Mesothelial cell of epicardium (in vitro differentiated cells): Measurements from ENCODE around the gene ZNF474. TPM values are rescaled to one million over a fixed set of nuclear protein-coding genes. Genes with fewer than 3 reads are reported as not detected.
A peak's percentile ranks its signal among the peaks of the same experiment; 100 is the strongest.

Source experiments
- DNase-seq, 2 experiments: peaks; one replicate each; pipeline ENCODE4 v3.0.0; 2021; ENCODE audit warnings: low spot score in 2 of 2; ENCODE audit not compliant: unreplicated experiment in 2 of 2
- H3K27ac Mint-ChIP-seq: 2 replicates; pipeline ENCODE4 v1.8.0; 2021; ENCODE audit warnings: mixed read lengths
- H3K27me3 Mint-ChIP-seq: 2 replicates; pipeline ENCODE4 v1.8.0; 2021; ENCODE audit warnings: low read depth, mixed read lengths
- H3K36me3 Mint-ChIP-seq: 2 replicates; pipeline ENCODE4 v1.8.0; 2021; ENCODE audit warnings: mixed read lengths
- H3K4me1 Mint-ChIP-seq: 2 replicates; pipeline ENCODE4 v1.8.0; 2021; ENCODE audit warnings: mixed read lengths
- H3K4me3 Mint-ChIP-seq: 2 replicates; pipeline ENCODE4 v1.8.0; 2021; ENCODE audit warnings: mild to moderate bottlenecking, moderate library complexity, mixed read lengths
- H3K9me3 Mint-ChIP-seq: 2 replicates; pipeline ENCODE4 v1.8.0; 2021; ENCODE audit warnings: mixed read lengths
- total RNA-seq: library from RNA; stranded (reverse); gene quantifications from 3 replicates; pipeline ENCODE4 v1.2.1, GENCODE V29; 2021
- TF ChIP-seq, protein P1 (sequence below): fragments of 200-600 bp; sonication (generic); IDR thresholded peaks from one replicate; pipeline ENCODE4 v1.5.0; 2021; ENCODE audit warnings: antibody characterized with exemption; ENCODE audit not compliant: unreplicated experiment

ZNF474 gene
- total RNA-seq, 1 donor from 2014 or later = 0.98 TPM

DNA sequence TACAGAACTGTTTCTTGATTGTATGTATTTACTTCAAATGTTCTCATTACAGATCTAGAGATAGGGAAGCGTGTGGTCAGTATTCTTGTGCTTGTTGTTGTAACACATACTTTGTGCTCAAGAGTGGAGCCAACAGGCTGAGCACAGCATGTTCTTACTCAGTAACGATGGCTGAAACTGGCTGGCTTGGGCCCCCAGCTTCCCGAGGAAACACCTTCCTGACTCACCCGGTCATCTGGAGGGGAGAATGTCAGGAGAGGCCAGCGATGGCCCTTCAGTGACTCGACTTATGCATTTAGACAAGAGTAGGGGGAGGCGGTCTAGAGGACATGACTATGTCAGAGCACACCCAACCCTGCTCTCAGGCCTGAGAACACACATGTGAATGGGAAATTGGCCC is 25.6 kb downstream of the ZNF474 start:
- Mint-ChIP-seq H3K27ac (no peak overlapping the region), H3K36me3 (no peaks in the 10 kb centered on the region), H3K9me3 (peaks cover 1% of the 10 kb centered on the region), H3K4me3 (no peak overlapping the region), H3K27me3 (peaks cover 3% of the 10 kb centered on the region), H3K4me1 (peaks cover 10% of the 10 kb centered on the region)
- TF ChIP-seq, protein P1, sequence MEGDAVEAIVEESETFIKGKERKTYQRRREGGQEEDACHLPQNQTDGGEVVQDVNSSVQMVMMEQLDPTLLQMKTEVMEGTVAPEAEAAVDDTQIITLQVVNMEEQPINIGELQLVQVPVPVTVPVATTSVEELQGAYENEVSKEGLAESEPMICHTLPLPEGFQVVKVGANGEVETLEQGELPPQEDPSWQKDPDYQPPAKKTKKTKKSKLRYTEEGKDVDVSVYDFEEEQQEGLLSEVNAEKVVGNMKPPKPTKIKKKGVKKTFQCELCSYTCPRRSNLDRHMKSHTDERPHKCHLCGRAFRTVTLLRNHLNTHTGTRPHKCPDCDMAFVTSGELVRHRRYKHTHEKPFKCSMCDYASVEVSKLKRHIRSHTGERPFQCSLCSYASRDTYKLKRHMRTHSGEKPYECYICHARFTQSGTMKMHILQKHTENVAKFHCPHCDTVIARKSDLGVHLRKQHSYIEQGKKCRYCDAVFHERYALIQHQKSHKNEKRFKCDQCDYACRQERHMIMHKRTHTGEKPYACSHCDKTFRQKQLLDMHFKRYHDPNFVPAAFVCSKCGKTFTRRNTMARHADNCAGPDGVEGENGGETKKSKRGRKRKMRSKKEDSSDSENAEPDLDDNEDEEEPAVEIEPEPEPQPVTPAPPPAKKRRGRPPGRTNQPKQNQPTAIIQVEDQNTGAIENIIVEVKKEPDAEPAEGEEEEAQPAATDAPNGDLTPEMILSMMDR = no peak
- DNase-seq = no peak

DNA sequence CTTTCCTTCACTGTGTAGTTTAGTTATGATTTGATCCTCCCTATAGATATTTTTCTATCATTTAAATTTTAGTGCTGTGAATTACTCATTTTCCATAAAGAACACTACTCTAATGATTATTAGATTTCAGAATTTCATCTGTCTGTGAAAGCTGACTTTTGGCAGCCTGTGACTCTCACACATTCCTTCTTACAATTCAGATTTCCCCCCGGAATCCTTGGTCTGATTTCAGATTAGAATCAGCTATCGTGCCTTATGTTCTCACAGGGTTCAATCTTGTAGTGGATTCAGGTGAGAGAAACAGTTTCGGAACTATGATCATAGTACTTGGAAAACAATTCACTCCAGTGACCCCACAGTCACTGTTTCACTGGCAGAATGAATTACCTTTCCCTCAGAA is 26.2 kb downstream of the ZNF474 start:
- H3K4me1 Mint-ChIP-seq = peaks cover 4% of the 10 kb centered on the region
- peaks cover 3% of the 10 kb centered on the region for H3K27me3 Mint-ChIP-seq
- TF ChIP-seq, protein P1 = no peak
- no peak for DNase-seq
- peaks cover 3% of the 10 kb centered on the region for H3K9me3 Mint-ChIP-seq
- no peak overlapping the region for H3K4me3 Mint-ChIP-seq
- no peaks in the 10 kb centered on the region for H3K36me3 Mint-ChIP-seq
- H3K27ac Mint-ChIP-seq = no peak overlapping the region

DNA sequence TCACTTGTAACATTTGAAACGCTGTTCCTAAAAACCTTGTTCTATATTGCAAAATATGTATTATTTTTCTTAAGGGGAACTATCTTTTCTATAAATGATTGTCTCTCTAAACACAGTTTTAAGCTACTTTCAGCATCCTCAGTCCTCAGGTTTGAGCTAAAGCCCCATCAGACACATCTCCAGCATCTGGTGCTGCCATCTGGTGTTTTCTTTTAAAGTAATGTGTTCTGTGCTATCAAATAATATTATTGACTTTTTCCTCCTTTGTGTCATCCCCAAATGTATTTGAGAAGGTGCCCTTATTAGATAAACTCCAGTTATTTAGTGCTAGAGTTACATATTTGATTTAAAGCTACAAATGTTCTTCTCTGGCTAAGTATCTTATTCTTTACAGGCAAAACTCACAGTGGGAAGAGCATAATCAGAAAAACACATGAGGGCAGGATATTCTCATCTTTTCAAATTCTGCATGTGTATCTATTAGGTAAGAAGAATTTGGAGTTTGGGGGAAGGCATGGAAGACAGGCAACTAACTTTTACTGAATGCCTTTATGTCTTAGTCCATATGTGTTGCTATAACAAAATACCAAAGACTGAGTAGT is 27.5 kb downstream of the ZNF474 start:
- TF ChIP-seq, protein P1 = no peak
- no peak overlapping the region for H3K4me3 Mint-ChIP-seq
- H3K4me1 Mint-ChIP-seq = no peaks in the 10 kb centered on the region

DNA sequence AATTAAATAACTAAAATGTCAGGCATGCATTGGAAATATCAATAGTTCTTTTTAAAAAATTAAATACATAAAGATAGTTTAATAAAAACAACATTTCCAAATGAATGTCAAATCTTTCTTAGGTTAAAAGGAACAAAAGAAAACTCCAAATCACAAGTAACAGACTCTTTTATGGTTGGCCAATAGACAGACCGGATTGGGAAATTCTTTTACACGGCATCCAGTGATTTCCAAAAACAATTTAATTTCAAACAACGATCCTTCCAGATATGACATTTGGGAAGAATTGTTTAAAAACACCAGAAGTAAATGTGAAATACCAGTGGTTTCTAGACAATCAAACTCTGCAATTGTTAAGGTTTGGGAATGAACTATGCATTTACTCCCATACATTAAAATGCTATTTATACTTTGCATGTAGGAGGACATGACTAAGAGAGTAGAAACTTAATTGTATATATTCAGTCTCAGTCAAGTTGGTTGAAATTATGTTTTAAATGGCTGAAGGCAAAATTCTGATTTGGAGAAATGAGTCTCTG is 32.8 kb downstream of the ZNF474 start:
- Mint-ChIP-seq H3K27ac (no peak overlapping the region), H3K36me3 (no peaks in the 10 kb centered on the region), H3K4me1 (peaks cover 13% of the 10 kb centered on the region), H3K9me3 (peaks cover 3% of the 10 kb centered on the region), H3K4me3 (no peak overlapping the region), H3K27me3 (peaks cover 3% of the 10 kb centered on the region)
- TF ChIP-seq, protein P1 = no peak
- DNase-seq = no peak

More for the DNA sequence above, 27.5 kb downstream of the ZNF474 start:
- H3K9me3 Mint-ChIP-seq = peaks cover 3% of the 10 kb centered on the region
- DNase-seq = no peak
- no peak overlapping the region for H3K27ac Mint-ChIP-seq
- H3K27me3 Mint-ChIP-seq = peaks cover 3% of the 10 kb centered on the region
- H3K36me3 Mint-ChIP-seq = no peaks in the 10 kb centered on the region

DNA sequence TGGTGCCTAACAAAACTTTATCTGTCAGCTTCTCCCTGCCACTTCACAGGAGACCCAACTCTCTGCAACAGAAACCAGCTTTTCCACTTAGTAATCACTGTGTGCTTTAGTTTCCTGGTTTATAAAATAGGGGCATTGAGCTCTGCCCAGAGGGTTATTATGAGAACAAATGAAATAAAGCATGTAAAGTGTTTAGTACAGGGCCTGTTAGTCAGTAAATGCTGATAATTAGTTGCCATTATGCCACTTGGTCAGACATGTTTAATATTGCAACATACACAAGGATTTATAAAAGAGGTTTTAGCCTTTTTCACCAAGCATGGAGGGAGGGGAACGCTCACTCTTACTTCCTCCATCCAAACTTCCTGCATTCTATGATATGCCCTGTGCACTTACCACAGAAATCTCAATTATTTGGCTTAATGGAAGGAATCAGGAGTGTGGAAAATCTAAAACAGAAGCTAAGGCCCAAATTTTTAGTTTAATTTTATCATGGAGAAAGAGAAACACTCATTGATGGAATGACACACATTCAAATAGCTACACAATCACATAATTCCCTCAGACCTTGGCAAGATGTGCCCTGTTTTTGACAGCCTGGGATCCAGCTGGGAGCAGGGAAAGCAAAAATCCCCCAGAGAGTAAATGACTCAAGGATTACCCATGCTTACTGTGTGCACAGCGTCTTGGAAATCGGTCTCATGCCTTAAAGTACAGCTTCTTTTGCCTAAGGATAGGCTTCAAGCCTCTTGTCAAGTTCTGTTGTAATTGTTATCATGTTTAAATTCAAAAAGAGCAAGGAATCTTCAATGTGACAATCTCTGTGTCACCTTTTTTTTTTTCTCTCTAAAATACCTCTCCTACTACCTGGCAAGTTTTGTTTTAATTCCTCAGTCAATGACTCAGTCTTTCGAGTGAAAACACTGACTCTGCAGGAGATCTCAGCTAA is 34.0 kb downstream of the ZNF474 start:
- H3K4me3 Mint-ChIP-seq = no peak overlapping the region

More for the DNA sequence above, 34.0 kb downstream of the ZNF474 start:
- peak overlapping the region; percentile 32 for H3K27ac Mint-ChIP-seq
- peaks cover 13% of the 10 kb centered on the region for H3K4me1 Mint-ChIP-seq
- H3K27me3 Mint-ChIP-seq = peaks cover 3% of the 10 kb centered on the region
- H3K36me3 Mint-ChIP-seq = no peaks in the 10 kb centered on the region
- TF ChIP-seq, protein P1 = no peak
- peaks cover 3% of the 10 kb centered on the region for H3K9me3 Mint-ChIP-seq
- DNase-seq = no peak
